ENCODE results near the gene NAP1L5.

The NAP1L5 gene

GRCh38 chr4:88706574-88706973, 8.9 kb upstream of the NAP1L5 start:
- Histone ChIP-seq H3K27ac (ENCODE audit: poor library complexity, severe bottlenecking) (no peak overlapping the region), H3K9me3 (ENCODE audit: severe bottlenecking) (no peaks in the 10 kb centered on the region), H3K36me3 (ENCODE audit: low read depth) (peaks cover 96% of the 10 kb centered on the region), H3K27me3 (ENCODE audit: insufficient read depth, poor library complexity, severe bottlenecking) (no peaks in the 10 kb centered on the region), H3K4me3 (ENCODE audit: severe bottlenecking) (no peak overlapping the region), H3K4me1 (ENCODE audit: insufficient read depth, poor library complexity, severe bottlenecking) (no peaks in the 10 kb centered on the region)
- ATAC-seq (ENCODE audit: low read depth) (no peak), DNase-seq (ENCODE audit: low spot score) (no peak)
- TF ChIP-seq CTCF (IDR thresholded peaks at IDR 0.05; ENCODE audit: poor library complexity, severe bottlenecking): no peak

GRCh38 chr4:88705805-88706492, 8.3 kb upstream of the NAP1L5 start:
- ATAC-seq (ENCODE audit: low read depth) (0 out of 3 replicates have a peak, but pooled peaks have one; percentile 17), DNase-seq (ENCODE audit: low spot score) (no peak)
- H3K27ac ChIP-seq (ENCODE audit: poor library complexity, severe bottlenecking): no peak overlapping the region

GRCh38 chr4:88705223-88705622, 7.6 kb upstream of the NAP1L5 start:
- H3K9me3 ChIP-seq (ENCODE audit: severe bottlenecking): no peaks in the 10 kb centered on the region
- peaks cover 87% of the 10 kb centered on the region for H3K36me3 ChIP-seq (ENCODE audit: low read depth)
- no peaks in the 10 kb centered on the region for H3K27me3 ChIP-seq (ENCODE audit: insufficient read depth, poor library complexity, severe bottlenecking)
- H3K4me3 ChIP-seq (ENCODE audit: severe bottlenecking): no peak overlapping the region
- no peak for DNase-seq (ENCODE audit: low spot score)
- TF ChIP-seq CTCF (IDR thresholded peaks at IDR 0.05; ENCODE audit: poor library complexity, severe bottlenecking): no peak
- no peak overlapping the region for H3K27ac ChIP-seq (ENCODE audit: poor library complexity, severe bottlenecking)
- H3K4me1 ChIP-seq (ENCODE audit: insufficient read depth, poor library complexity, severe bottlenecking): no peaks in the 10 kb centered on the region
- no peak for ATAC-seq (ENCODE audit: low read depth)

More at GRCh38 chr4:88705805-88706492, 8.3 kb upstream of the NAP1L5 start:
- no peaks in the 10 kb centered on the region for H3K9me3 ChIP-seq (ENCODE audit: severe bottlenecking)
- no peaks in the 10 kb centered on the region for H3K27me3 ChIP-seq (ENCODE audit: insufficient read depth, poor library complexity, severe bottlenecking)
- H3K4me3 ChIP-seq (ENCODE audit: severe bottlenecking): no peak overlapping the region
- H3K4me1 ChIP-seq (ENCODE audit: insufficient read depth, poor library complexity, severe bottlenecking): no peaks in the 10 kb centered on the region
- peaks cover 93% of the 10 kb centered on the region for H3K36me3 ChIP-seq (ENCODE audit: low read depth)
- TF ChIP-seq CTCF (IDR thresholded peaks at IDR 0.05; ENCODE audit: poor library complexity, severe bottlenecking): no peak

- no peaks in the 10 kb centered on the region for H3K27me3 ChIP-seq (ENCODE audit: insufficient read depth, poor library complexity, severe bottlenecking)
- no peak for ATAC-seq (ENCODE audit: low read depth)
Observed at GRCh38 chr4:88702782-88703181, 5.2 kb upstream of the NAP1L5 start.

More at GRCh38 chr4:88702782-88703181, 5.2 kb upstream of the NAP1L5 start:
- H3K9me3 ChIP-seq (ENCODE audit: severe bottlenecking): no peaks in the 10 kb centered on the region
- DNase-seq (ENCODE audit: low spot score): no peak
- no peak for TF ChIP-seq CTCF (IDR thresholded peaks at IDR 0.05; ENCODE audit: poor library complexity, severe bottlenecking)
- no peak overlapping the region for H3K4me3 ChIP-seq (ENCODE audit: severe bottlenecking)
- peaks cover 76% of the 10 kb centered on the region for H3K36me3 ChIP-seq (ENCODE audit: low read depth)
- H3K27ac ChIP-seq (ENCODE audit: poor library complexity, severe bottlenecking): no peak overlapping the region
- no peaks in the 10 kb centered on the region for H3K4me1 ChIP-seq (ENCODE audit: insufficient read depth, poor library complexity, severe bottlenecking)
